ENCODE data around the gene NRBF2. TPM values are rescaled to one million over a fixed set of nuclear protein-coding genes. Genes with fewer than 3 reads are reported as not detected.

Gene NRBF2
- total and polyA plus RNA-seq, 8 donors: 2.1 to 10.2 (median 5.9) TPM

DNA sequence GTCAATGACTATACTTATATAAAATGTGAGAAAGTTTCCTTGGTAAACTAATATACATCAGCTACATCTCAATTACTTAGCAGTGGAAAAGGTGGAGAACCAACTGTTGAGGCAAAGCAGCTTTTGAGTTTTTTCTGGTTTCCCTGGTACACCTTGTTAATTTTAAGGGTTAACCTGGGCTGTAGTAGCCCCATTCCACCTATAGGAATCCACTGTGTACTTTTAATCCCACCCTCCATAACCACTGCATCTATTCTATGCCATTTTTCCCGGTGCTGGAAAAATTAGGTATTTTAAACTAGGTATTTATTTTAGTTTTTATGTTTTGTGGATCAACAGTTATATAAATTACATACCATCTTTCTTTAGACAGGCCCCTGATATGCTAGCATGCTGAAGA is 42.4 kb downstream of the NRBF2 start:
- ATAC-seq (no peak), FAIRE-seq (no peak), DNase-seq (no peak)
- H3K9me3 ChIP-seq: no peaks in the 10 kb centered on the region
- peaks cover 0 to 27% (median 8%) of the 10 kb centered on the region in 3 donors for H3K36me3 ChIP-seq
- no peak overlapping the region for H3K4me3 ChIP-seq
- intact Hi-C loops (cut with DNase I): loop anchor here in 1 of 3 donors (10.0 kb wide), 2 partner anchors 459 to 549 kb away; no protein-coding TSS in a partner anchor
- WGBS, 2 donors: 70 to 78% methylated on average over 1 of the region's 1 CpG
- no peaks in the 10 kb centered on the region for H3K4me1 ChIP-seq
- no peaks in the 10 kb centered on the region for H3K27me3 ChIP-seq
- TF ChIP-seq, protein P1, sequence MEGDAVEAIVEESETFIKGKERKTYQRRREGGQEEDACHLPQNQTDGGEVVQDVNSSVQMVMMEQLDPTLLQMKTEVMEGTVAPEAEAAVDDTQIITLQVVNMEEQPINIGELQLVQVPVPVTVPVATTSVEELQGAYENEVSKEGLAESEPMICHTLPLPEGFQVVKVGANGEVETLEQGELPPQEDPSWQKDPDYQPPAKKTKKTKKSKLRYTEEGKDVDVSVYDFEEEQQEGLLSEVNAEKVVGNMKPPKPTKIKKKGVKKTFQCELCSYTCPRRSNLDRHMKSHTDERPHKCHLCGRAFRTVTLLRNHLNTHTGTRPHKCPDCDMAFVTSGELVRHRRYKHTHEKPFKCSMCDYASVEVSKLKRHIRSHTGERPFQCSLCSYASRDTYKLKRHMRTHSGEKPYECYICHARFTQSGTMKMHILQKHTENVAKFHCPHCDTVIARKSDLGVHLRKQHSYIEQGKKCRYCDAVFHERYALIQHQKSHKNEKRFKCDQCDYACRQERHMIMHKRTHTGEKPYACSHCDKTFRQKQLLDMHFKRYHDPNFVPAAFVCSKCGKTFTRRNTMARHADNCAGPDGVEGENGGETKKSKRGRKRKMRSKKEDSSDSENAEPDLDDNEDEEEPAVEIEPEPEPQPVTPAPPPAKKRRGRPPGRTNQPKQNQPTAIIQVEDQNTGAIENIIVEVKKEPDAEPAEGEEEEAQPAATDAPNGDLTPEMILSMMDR (IDR thresholded peaks at IDR 0.05): no peak
- H3K27ac ChIP-seq: no peak overlapping the region

DNA sequence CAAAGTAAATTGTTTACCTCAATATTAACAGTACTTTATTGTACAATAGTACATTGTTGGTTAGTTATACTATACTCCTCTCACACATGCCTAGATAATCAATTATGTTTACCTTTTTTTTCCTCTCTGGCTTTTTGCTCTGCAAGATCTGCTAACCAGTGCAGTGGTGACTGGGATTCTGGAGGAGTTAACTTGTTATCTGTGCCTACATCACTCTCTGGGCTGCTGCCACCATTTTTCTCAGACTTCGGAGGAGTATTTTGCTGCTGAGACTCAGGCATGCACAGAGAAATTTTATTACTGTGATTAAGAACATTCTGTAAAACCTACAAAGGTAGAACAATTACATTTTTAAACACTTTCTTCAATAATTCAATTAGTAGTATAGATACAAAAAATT is 59.7 kb downstream of the NRBF2 start:
- TF ChIP-seq, protein P1 (IDR thresholded peaks at IDR 0.05): no peak
- WGBS, 2 donors: 33 to 50% methylated on average over 1 of the region's 1 CpG

DNA sequence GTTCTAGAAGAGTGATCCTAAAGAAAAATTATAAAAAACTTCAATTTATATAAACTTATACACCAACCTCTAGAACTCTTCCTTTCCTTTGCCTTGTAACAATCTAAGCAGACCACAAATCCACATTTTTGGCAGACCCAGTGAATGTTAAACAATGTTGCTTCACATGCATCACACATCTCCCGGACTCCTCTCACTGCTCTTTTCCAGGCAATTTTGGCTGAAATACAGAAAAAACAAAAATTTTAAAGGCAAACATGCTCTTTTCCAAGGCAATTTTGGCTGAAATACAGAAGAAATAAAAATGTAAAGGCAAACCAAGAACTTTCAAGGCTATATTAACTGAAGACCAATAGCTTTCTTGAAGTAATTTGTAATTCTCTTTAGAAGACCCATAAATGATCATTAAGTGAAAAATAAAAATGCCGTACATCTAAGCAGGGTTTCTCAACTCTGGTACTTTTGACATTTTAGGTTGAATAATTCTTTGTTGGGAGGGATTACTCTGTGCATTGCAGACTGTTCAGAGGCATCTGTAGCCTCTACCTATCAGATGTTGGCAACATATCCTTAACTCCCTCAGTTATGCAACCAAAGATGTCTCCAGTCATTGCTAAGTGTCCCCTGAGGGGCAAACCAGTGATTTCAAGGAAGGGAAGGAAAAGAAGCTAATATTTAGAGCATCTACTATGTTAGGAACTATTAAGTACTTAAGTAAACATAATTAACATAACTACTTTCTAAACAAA is 64.4 kb downstream of the NRBF2 start:
- no peak for ATAC-seq
- Histone ChIP-seq H3K4me3 (no peak overlapping the region), H3K9me3 (no peaks in the 10 kb centered on the region), H3K36me3 (peaks cover 7 to 13% (median 12%) of the 10 kb centered on the region in 3 donors), H3K27me3 (no peaks in the 10 kb centered on the region), H3K27ac (no peak overlapping the region), H3K4me1 (no peaks in the 10 kb centered on the region)
- TF ChIP-seq, protein P1 (IDR thresholded peaks at IDR 0.05): no peak
- 88% methylated on average over 2 of the region's 2 CpGs for WGBS, 2 donors
- DNase-seq: no peak
- FAIRE-seq: no peak
- intact Hi-C loops (cut with DNase I): no loop called here

More for the DNA sequence above, 59.7 kb downstream of the NRBF2 start:
- Histone ChIP-seq H3K4me3 (no peak overlapping the region), H3K27me3 (no peaks in the 10 kb centered on the region), H3K9me3 (no peaks in the 10 kb centered on the region), H3K27ac (no peak overlapping the region), H3K4me1 (no peaks in the 10 kb centered on the region), H3K36me3 (peaks cover 7 to 39% (median 28%) of the 10 kb centered on the region in 3 donors)
- intact Hi-C loops (cut with DNase I): no loop called here
- no peak for DNase-seq
- FAIRE-seq: no peak
- ATAC-seq: no peak

DNA sequence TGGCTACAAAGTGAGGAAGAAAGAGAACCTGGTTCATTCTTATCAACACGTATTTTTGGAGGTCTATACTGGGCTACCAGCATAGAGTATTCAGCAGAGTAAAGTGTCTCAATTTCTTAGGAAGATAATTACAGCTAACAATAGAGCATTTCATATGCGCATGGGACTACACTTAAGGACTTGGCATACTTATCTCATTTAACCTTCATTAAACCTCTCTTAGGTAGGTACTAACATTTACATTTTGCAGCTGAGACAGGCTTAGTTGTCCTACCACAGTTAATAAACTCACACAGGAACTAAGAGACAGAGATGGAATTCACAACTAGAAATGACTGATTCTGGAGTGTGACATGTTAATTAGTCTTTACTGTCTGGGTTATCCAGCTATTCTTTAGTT is 66.6 kb downstream of the NRBF2 start:
- H3K4me3 ChIP-seq: no peak overlapping the region
- H3K27me3 ChIP-seq: no peaks in the 10 kb centered on the region
- peaks cover 2 to 5% (median 2%) of the 10 kb centered on the region in 3 donors for H3K36me3 ChIP-seq
- no peaks in the 10 kb centered on the region for H3K4me1 ChIP-seq
- H3K27ac ChIP-seq: no peak overlapping the region
- no peak for FAIRE-seq
- DNase-seq: no peak
- TF ChIP-seq, protein P1 (IDR thresholded peaks at IDR 0.05): no peak
- WGBS, 2 donors: 91 to 96% methylated on average over 2 of the region's 2 CpGs
- H3K9me3 ChIP-seq: no peaks in the 10 kb centered on the region
- no peak for ATAC-seq
- intact Hi-C loops (cut with DNase I): no loop called here

DNA sequence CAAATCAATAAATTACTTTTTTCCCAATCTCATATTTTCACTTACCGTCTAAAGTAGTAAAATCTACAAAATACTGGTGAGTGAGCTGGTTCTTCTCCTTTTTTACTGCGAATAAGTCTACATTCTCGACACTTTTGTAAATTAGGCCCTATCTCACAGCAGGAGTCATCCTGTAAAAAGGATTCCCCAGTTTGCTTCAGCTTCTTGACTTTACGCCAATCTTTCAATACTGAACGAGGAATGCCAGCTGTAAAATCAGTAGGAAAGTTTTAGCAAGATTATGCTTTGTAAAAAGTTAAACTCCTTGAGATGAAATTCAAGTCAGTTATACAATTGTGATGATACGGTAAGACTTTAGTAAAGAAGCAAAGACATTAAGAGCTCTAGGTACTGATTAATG is 67.3 kb downstream of the NRBF2 start:
- ATAC-seq (no peak), FAIRE-seq (no peak), DNase-seq (no peak)
- no peak overlapping the region for H3K4me3 ChIP-seq
- H3K9me3 ChIP-seq: no peaks in the 10 kb centered on the region
- TF ChIP-seq, protein P1 (IDR thresholded peaks at IDR 0.05): no peak
- intact Hi-C loops (cut with DNase I): no loop called here
- H3K27ac ChIP-seq: no peak overlapping the region
- H3K27me3 ChIP-seq: no peaks in the 10 kb centered on the region
- peaks cover 0 to 8% (median 0%) of the 10 kb centered on the region in 3 donors for H3K36me3 ChIP-seq
- 70 to 71% methylated on average over 6 of the region's 6 CpGs for WGBS, 2 donors
- no peaks in the 10 kb centered on the region for H3K4me1 ChIP-seq

All from pancreas (tissue), 10 donors.